Suprapubic skin (tissue), 3 donors: ENCODE data around the gene PABPN1.

Source experiments
- CTCF ChIP-seq, 2 donors: fragments of 200-600 bp in 1 of 2; fragments of 450-650 bp in 1 of 2; sonication (generic) in 1 of 2; IDR thresholded peaks; one replicate each; pipeline ENCODE4 v1.5.1; 2016 to 2019; ENCODE audit warnings: antibody characterized with exemption in 2 of 2, mild to moderate bottlenecking in 1 of 2, moderate library complexity in 1 of 2
- POLR2AphosphoS5 ChIP-seq, 3 donors: sonication (generic); formaldehyde crosslinking; IDR thresholded peaks; one replicate each; pipeline ENCODE4 v1.6.1; 2017; ENCODE audit warnings: antibody characterized with exemption in 3 of 3

GRCh38 chr14:23323838-23324454 lies 2.7 kb downstream of the PABPN1 start:
- no peak for TF ChIP-seq CTCF (IDR thresholded peaks at IDR 0.05)
- no peak for TF ChIP-seq POLR2AphosphoS5 (IDR thresholded peaks at IDR 0.05)
